ENCODE results near the gene EHMT2.
"Not testable (repeated sequence)": the region's sequence is repeated elsewhere in the genome, so short reads cannot be mapped to it uniquely, and the experiment has no call there.

EHMT2 gene

DNA sequence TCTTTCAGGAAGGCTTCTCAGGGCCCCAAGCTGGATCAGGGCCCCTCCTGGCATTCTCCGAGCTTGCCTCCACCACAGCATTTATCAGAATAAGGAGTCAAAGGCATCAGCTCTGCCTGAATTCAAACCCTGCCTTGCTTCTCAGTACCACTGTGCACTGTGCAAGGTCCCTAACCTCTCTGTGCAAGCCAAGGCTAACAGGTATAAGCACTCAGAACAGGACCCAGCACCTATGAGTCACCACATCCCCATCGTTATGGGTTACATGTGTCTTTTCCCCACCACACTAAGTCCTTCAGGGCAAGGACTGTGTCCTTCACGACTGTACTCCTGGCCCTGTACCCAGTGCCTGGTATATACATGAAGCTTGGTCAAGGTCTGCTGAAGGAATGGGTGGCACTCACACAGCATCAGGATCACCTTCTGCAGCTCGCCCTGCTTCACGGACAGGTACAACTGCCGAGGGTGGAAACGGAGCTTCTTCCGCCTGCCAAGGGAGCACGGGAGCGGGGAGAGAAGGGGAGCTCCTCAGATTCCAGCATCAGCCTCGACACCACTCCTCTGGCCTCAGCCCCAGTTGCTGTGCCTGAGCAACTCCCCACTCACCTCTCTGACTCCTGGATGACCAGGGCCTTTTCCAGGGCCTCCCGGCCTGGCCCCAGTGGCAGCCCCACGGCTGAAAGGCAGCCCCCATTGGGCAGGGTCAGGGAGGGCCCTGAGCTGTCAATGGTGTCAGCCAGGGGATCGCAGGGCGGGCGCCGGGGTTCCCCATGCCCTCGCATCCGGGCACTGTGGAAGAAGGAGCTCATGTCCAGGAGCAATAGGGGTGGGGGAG lies 10.1 kb downstream of the EHMT2 start:
- no peak for DNase-seq

DNA sequence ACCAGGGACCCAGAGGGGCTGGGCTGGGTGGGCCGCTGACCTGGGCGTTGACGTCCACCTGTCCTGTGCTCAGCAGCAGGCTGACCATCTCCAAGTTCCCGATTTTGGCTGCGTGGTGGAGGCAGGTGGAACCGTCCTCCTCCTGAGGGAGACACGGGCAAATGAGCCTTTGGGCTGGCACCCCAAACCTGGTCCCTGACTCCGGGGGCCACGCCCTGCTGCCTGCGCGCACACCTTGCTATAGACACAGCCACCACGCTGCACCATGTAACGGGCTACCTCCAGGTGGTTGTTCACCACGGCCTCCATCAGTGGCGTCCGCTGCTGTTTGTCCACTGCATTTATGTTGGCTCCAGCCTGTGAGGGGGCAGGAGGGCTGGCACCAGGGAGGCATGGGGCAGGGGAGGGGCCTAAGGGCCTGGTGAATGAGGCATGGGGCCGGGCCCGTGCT lies 10.9 kb downstream of the EHMT2 start:
- no peak for DNase-seq

DNA sequence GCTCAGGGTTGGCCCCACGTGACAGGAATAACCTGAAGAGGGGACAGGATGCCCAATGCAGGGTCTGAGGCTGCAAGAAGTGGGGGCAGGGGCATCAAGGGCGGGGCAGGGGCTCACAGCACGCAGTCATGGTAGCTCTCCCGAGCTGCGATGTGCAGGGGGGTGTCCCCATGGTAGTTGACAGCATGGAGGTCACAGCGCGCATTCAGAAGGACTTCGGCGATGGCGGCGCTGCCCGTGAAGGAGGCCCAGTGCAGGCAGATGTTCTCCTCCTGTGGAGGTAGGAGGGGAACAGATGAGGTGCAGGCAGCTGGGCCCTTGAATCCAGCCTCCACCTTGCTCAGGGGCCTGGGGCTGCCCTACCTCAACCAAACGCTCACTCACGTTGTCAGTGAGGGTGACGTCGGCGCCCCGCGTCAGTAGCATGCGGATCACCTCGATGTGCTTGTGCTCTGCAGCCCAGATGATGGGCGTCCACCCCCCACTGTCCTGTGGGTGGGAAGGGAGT lies 12.9 kb downstream of the EHMT2 start:
- no peak for DNase-seq

DNA sequence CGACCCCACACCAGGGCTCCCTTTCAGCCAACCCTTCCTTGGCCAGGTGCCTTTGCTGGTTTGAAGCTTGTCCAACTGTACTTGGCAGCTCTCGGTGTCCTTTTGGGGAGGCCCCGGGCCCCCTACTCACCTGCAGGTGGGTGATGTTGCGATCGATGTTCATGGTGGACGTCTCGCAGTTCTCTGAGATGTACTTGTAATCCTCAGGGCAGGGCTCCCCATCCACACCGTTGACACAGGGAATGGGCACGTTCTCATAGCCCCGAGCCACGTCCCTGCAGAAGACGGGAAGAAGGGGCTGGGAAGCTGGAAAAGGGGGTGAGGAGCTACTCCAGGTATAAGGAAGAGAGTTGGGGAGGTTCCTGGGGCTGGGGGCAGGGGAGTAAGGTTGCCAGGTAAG lies 13.8 kb downstream of the EHMT2 start:
- no peak for DNase-seq

DNA sequence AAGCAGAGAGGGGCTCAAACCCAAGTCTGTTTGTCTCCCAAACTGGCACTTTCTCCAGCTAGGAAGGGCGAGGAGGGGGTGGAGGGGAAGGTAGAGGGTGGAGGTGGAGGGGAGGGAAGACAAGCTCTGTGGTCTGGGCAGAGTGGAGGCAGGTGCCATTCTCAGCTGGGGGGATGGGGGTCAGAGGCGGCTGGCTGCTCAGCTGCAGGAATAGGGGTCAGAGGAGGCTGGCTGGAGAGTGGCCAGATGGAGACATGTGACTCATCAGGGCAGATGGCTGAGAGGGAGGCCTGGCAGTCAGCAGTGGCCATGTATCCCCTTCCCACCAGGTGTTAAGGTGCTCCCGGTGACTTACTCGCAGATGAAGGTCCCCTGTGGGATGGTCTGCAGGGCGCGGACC lies 15.2 kb downstream of the EHMT2 start:
- no peak for DNase-seq

DNA sequence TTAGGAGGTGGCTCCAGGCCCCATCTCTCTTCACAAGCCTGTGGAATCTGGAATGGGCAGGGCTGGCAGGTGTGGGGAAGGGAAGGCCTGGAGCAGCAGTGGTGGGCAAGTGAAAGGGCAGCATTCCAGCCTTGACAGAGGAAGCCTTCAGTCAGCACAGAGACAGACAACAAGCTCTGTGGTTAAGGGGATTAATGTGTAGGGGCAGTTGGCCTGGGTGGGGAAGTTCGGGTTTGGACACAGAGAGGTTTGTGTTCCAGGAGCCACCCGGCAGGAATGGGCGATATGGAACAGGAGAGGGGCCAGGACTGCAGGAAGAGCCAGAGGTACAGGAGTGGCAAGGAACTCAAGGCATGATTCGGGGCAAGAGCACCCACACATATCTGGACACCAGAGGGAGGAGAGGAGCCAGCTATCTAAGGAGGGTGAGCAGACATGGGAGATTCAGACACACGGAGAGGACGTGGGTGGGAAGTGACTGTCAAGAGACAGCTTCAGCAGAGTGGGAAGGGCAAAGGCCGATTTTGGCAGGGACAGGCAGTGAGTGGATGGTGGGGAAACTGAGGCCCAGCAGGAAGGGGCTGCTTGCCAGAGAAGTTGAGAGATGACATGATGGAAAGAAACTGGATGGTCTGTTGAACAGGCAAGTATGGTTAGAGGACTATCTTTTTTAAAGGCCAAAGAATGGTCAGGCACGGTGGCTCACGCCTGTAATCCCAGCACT lies 16.2 kb downstream of the EHMT2 start:
- no peak for DNase-seq

DNA sequence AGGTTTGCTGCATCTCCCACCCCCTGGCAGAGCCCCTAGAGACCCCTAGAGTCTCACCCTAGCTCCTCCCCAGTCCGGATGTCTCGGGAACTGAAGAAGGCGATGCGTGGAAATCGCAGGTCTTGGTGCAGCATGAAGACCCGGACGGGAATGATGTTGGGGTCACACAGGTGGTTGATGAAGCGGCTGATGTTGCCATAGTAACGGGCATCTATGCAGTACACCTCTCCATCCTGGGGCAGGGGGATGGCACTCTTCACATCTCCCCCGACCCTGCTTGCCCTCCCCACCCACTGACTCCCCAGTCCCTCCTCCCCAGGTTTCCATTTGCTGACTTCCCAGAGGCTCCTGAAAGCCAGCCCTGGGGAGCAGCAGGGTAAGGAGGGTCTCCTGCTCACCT lies 16.9 kb downstream of the EHMT2 start:
- DNase-seq = no peak

DNA sequence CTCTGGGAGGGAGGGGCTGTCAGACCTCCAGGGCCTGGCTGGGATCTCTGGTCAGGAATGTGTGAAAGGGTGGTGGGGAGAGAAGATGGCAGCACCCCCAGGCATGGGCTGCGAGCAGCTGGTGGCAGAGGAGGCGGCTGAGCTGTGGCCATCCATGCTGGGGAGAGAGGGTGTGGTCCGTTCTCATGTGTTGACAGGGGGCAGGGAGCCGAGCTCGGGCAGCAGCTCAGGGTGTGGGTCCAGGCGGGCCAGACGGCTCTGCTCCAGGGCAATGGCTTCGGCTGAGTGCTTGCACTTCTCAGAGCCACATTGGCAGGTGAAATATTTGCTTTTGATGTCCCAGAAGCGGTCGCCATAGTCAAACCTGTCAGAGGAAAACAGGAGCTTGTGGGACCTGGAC lies 17.6 kb downstream of the EHMT2 start:
- no peak for DNase-seq

DNA sequence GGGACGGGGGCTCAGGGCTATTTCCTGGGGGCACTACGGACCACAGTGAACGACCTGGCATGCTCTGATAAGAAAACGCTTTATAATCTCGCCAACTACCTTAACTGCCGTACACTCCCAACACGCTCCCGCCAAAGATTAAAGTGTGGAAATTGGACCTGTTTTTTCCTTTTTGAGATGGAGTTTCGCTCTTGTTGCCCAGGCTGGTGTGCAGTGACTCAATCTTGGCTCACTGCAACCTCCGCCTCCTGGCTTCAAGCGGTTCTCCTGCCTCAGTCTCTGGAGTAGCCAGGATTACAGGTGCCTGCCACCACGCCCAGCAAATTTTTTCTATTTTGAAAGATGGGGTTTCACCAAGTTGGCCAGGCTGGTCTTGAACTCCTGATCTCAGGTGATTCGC lies 18.4 kb downstream of the EHMT2 start:
- no peak for DNase-seq

DNA sequence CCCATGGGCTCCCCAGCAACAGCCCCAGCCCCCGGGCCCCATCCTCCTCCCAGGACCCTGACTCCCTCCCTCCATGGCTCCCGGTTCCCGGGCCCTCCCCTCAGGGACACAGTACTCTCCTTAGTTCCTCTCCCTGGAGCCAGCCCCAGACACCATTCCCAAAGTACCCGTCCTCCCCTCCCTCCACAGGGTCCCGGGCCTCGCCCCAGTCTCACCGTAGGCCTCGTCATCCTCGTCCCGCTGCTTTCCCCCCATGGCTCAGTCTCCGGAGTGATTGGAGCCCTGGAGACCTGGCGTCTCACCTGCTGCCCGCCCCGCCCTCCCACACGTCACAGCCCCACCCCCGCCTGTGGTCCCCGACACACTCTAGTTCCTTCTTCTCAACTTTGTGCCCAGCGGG lies 18.8 kb downstream of the EHMT2 start, which contains the start of gene SLC44A4:
Gene SLC44A4 (minus strand): TSS at position 272 of the 400 bp plus-strand sequence. CDS start 17 bp downstream, at position 255.
- no peak for DNase-seq

DNA sequence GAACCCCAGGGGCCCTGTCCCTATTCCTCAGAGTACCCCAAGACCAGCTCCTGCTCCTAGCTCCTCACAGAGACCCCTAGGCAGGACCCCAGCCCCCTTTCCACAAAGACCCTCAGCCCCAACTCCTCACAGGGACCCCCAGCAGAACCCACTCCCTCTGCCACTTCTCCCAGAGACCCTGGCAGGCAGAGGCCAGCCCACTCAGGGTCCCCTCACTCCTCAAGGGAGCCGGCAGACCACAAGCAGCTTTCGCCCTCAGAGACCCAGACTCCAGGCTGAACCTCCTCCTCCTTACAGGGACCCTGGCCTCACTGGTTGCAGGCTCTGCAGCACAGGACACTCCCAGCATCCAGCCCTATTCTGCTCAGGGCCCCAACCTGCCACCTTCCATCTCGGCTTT lies 19.3 kb downstream of the EHMT2 start:
- DNase-seq = no peak

DNA sequence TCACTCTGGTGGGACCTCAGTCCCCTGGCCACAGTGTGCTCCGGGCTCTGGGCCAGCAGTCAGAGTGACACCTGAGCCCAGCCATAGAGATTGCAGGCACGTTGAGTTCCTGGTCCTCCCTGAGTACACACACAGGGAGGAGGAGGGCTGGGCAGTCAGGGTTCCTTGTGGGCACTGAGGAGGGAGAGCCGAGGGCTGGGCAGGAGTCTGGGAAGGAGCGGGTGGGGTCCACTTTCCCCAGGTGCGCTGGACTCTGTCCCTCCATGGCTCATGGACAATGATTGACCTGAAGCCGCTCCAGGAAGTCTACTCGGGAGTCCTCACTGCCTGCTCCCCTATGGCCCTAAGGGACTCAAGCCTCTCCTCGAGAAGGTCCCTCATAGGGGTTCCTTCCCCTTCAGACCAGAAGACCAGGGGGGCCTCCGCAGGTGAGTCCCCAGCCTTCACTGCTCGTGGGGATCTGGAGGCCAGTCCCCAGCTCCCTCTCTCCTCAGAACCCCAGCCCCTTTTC lies 19.8 kb downstream of the EHMT2 start:
- DNase-seq = no peak

DNA sequence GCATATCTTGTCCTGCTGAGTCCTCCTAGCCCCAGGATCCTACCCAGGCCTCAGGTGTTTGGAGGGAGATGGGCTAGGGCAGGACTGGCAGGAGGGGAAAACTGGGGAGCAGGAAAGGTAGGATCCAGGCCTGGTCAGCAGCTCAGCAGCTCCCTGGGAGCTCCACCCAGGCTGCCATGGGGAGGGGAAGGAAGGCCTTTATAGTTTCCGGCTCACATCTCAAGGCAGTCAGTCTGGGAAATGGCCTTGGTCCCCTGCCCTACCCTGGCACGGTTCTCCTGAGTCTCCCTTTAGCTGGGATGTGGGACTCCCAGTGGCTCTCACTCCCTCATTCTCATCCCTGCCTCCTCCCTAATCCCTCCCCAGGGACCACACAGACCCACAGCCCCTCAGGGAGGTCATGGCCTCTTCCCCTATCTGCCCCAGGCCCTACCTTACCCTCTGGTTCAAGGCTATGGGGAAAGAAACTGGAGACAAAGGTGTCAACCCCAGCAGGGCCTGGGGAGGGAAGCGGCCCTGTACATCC lies 20.3 kb downstream of the EHMT2 start:
- no peak for DNase-seq

DNA sequence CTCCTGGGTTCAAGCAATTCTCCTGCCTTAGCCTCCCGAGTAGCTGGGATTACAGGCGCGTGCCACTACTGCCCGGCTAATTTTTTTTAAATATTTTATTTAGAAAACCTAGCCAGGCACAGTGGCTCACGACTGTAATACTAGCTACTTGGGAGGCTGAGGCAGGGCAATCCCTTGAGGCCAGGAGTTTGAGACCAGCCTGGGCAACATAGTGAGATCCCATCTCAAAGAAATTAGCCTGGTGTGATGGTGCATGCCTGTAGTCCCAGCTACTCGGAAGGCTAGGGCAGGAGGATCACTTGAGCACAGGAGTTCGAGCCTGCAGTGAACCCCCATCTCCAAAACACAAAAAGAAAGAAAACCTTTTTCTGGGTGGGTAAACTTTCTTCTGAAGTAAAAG lies 21.1 kb downstream of the EHMT2 start:
- DNase-seq = no peak

DNA sequence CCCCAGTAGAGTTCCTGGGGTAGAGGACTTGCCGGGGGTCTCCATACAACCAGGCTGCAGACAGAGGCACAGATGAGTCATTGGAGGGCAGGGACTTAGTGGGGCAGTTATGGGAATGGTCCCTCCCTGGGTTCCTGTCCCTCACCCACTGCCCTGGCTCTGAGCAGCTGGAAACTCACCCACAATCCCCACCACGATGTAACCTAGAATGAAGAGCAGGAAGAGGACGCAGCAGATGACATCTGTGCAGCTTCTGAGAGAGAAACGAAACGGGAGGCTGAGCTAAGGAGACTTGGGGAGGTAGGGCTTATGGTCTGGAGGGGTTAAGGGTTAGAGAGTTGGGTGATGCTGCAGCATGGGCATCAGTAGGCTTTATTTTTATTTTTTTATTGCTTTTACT lies 21.6 kb downstream of the EHMT2 start:
- DNase-seq = no peak

DNA sequence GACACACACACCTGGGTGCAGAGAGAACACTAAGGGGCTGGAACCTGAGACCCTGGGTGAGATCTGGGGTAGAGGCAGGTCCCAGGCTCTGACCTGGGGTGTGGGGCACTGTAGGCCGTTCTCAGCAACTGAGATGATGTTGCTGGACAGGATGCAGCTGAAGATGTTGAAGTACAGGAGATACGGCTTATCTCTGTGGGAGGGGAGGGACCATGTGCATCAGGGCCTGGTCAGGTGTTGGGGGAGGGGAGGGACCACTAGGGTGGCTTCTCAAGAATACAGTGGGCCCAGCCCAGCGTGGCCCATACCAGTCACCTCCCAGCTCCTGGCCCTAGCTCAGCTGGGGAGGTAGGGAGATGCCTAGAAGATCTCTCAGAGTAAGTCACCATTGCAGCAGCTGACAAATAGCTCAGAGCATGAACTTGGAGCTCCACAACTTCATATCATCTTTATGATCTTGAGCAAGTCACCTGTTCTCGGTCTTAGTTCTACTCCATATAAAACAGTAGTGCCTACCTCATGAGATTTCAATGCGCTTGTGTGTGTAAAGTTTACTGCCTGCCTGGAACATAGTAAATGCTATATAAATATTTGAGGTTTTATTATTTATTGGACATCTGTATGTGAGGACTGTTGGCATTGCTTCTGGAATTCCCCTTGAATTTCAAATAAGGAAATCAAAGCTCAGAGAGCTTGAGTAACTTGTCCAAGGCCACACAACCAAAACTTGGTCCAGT lies 22.5 kb downstream of the EHMT2 start:
- DNase-seq = no peak

DNA sequence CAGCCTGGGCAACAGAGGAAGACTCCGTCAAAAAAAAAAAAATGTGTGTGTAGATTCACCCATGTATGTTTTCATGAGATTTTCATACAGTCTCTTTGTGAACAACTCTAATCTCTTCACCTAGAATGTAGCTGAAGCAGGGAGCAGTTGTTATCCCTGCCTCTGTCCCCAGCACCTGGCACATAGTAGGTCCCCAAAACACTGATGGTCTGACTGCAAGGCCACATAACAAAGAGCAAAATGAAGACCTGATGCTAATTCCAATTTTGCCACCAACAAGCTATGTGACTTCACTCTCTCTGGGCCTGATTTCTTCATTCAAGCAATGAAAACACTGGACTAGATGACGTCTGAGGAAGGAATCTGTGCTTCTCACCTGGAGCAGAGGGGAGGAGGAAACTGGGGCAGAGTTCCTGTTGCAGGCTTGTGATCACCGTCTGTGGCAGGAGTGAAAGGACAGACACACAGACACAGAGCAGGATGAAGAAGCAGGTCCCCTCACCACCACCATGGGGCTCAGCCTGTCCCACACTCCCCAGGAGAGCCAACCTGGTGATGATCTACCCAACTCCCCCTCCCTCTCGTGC lies 23.3 kb downstream of the EHMT2 start:
- no peak for DNase-seq

DNA sequence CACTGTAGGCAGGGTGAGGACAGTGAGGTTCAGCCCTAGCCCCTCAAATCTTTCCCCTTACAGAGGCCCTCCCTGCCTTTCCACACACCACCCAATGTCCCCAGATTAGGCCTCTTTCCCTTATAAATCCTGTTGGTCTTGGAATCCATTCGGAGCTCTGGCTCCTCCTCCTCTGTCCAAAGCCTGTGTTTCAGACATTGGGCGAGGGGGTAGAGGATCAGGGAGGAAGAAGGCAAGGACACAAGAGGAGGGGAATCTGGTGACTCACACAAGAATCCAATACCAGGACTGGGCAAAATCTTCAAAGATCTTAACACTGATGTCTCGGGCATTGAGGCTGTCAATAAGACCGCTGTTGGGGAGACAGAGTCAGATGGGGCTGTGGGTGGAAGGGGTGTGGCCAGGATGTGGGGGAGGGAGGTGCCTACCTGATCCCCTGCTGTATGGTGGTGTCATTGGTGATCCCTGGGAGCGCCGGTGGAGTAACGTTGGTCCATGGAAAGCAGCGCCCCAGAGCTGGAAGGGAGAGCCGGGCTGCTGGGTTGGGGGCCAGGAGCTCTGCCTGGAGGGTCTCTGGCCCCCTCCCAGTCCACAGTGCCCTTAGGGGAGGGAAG lies 26.3 kb downstream of the EHMT2 start:
- no peak for DNase-seq

DNA sequence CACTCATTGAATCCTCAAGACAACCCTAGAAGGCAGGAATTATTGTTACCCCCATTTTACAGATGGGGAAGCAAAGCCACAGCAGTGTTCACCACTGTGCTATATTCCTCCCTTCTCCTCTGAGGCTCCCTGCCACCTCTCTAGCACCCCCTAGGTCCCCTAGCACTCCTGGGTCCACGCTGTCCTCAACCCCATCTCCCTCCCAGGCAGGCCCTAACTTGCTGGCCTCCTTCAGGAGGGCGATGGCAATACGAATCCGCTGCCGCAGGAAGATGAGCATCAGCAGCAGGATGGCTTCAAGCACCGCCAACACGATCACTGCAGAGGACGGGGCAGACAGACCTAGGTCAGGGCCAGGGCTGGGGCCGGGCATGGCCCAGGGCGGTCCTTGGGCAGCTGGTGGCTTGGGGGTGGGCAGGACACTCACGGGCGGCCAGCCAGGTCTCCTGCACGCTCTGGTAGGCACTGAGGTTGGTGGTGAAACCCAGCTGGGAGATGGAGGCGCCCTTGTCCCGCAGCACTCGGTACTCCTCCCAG lies 27.0 kb downstream of the EHMT2 start:
- DNase-seq = no peak

DNA sequence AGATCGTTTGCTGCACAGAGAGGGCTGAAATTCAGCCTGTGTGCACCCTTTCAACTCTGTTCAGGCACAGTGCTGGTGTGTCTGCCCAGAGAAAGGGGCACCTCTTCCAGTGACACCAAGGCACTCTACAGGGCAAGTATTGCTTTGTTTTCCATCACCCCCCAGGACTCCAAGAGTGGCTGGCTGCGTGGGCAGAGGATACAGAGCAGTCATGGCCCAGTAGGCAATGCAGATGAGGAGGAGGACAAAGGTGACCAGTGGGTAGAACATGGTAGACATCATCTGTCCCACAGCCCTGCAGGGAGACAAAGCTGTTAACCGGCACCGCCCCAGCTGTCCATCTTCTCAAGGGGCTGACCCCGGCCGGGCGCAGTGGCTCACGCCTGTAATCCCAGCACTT lies 28.2 kb downstream of the EHMT2 start:
- DNase-seq = no peak

DNA sequence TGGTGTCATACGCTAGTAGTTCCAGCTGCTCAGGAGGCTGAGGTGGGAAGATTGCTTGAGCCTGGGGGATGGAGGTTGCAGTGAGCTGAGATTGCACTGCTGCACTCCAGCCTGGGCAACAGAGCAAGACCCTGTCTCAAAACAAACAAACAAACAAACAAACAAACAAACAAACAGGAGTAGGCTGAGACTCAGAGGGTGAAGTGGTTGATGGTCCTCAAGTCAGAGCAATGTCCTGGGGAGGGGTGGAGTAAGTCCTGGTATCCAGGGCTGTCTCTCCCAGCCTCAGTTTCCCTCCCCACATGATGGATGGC lies 28.9 kb downstream of the EHMT2 start:
- not testable (repeated sequence) for DNase-seq

Measured in 8988T (cell line).